Measurements from ENCODE around the gene UPF3A. TPM values are rescaled to one million over a fixed set of nuclear protein-coding genes. Genes with fewer than 3 reads are reported as not detected.

Gene UPF3A
- total and polyA plus RNA-seq, 10 of the 15 experiments (the other 5 are each of a cell fraction or from before 2014, with no cell fraction given) = 18.6 to 61.5 (median 43.3) TPM

- TF ChIP-seq CBX5 (IDR thresholded peaks at IDR 0.05; ENCODE audit: low read depth) (no peak), NR2C1 (IDR thresholded peaks at IDR 0.05) (no peak), NFIC (IDR thresholded peaks at IDR 0.05; ENCODE audit: low read depth, low read length) (no peak)
- TF ChIP-seq, protein P1, sequence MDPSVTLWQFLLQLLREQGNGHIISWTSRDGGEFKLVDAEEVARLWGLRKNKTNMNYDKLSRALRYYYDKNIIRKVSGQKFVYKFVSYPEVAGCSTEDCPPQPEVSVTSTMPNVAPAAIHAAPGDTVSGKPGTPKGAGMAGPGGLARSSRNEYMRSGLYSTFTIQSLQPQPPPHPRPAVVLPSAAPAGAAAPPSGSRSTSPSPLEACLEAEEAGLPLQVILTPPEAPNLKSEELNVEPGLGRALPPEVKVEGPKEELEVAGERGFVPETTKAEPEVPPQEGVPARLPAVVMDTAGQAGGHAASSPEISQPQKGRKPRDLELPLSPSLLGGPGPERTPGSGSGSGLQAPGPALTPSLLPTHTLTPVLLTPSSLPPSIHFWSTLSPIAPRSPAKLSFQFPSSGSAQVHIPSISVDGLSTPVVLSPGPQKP (IDR thresholded peaks at IDR 0.05; ENCODE audit: low read depth, low read length) = no peak
- TF ChIP-seq, protein P2, sequence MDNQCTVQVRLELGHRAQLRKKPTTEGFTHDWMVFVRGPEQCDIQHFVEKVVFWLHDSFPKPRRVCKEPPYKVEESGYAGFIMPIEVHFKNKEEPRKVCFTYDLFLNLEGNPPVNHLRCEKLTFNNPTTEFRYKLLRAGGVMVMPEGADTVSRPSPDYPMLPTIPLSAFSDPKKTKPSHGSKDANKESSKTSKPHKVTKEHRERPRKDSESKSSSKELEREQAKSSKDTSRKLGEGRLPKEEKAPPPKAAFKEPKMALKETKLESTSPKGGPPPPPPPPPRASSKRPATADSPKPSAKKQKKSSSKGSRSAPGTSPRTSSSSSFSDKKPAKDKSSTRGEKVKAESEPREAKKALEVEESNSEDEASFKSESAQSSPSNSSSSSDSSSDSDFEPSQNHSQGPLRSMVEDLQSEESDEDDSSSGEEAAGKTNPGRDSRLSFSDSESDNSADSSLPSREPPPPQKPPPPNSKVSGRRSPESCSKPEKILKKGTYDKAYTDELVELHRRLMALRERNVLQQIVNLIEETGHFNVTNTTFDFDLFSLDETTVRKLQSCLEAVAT (IDR thresholded peaks at IDR 0.05) = no peak
Observed at GRCh38 chr13:114319441-114319913, 38.1 kb downstream of the UPF3A start (continued).

GRCh38 chr13:114320065-114320464 lies 38.7 kb downstream of the UPF3A start:
- Histone ChIP-seq H4K20me1 (ENCODE audit: control insufficient read depth, insufficient read depth) (peaks cover 2% of the 10 kb centered on the region; the same call in 1 of the 2 replicates), H3K4me2 (ENCODE audit: control insufficient read depth, insufficient read depth) (peak overlapping the region; percentile 25; the same call in 1 of the 2 replicates), H3K4me3 (no peak overlapping the region), H3K27ac (ENCODE audit: control insufficient read depth, insufficient read depth) (no peak overlapping the region), H3K9me3 (replicated peaks; ENCODE audit: control insufficient read depth, insufficient read depth, low read length) (no peaks in the 10 kb centered on the region), H3K4me1 (ENCODE audit: control insufficient read depth, insufficient read depth, low read length) (no peaks in the 10 kb centered on the region), H3K9ac (ENCODE audit: control insufficient read depth, insufficient read depth, low read length) (no peak overlapping the region), H3K27me3 (replicated peaks in 1 of 2; ENCODE audit: control insufficient read depth in 2 of 2, insufficient read depth in 2 of 2, low read length in 1 of 2) (no peaks in the 10 kb centered on the region), H2AFZ (ENCODE audit: control insufficient read depth, low read depth, low read length) (no peak overlapping the region), H3K79me2 (ENCODE audit: control insufficient read depth, insufficient read depth, low read length) (peaks cover 59% of the 10 kb centered on the region), H3K36me3 (ENCODE audit: control insufficient read depth in 2 of 2, insufficient read depth in 2 of 2, low read length in 1 of 2) (peaks cover 12 to 21% of the 10 kb centered on the region in 2 experiments)
- RAD21 ChIA-PET (ENCODE audit: unreplicated experiment) = interaction anchor here (0.8 to 1.3 kb wide), 2 partner anchors 26 to 84 kb away, joined by 3 to 4 read pairs; no protein-coding TSS in a partner anchor
- SMC1A ChIA-PET (ENCODE audit: uncharacterized antibody, unreplicated experiment) = interaction anchor here (0.9 to 5.2 kb wide), 3 partner anchors 9 to 39 kb away, joined by 3 to 43 read pairs (median 3); partner anchors contain the start of gene UPF3A
- in situ Hi-C loops (cut with MboI) (no loop called here), intact Hi-C loops (cut with micrococcal nuclease; ENCODE audit: unreplicated experiment) (no loop called here)
- CTCF ChIA-PET = interaction anchor here (1.0 kb wide), 1 partner anchor 13 kb away, joined by 4 read pairs; no protein-coding TSS in a partner anchor
- POLR2A ChIA-PET = interaction anchor here (2.3 to 3.5 kb wide), 2 partner anchors 14 to 38 kb away, joined by 9 to 19 read pairs; partner anchors contain the start of gene UPF3A
- DNase-seq (ENCODE audit: low read depth, low spot score) (no peak), ATAC-seq (peak; percentile 19), FAIRE-seq (no peak)
- no TSS peak for BruUV-seq (replicated peaks)
- no peak for TF ChIP-seq SREBF2 (IDR thresholded peaks at IDR 0.05; ENCODE audit: low read length)
- no peak for TF ChIP-seq MEF2B (IDR thresholded peaks at IDR 0.05; ENCODE audit: partially characterized antibody, poor library complexity, severe bottlenecking)
- no peak for TF ChIP-seq ZNF274 (IDR thresholded peaks at IDR 0.05; ENCODE audit: insufficient read depth, insufficient read length)
- TF ChIP-seq MTA2 (IDR thresholded peaks at IDR 0.05; ENCODE audit: low read depth) = no peak
- no peak for TF ChIP-seq NRF1 (conservative IDR thresholded peaks at IDR 0.05; ENCODE audit: low read depth, low read length)
- TF ChIP-seq EZH2 (IDR thresholded peaks at IDR 0.05; ENCODE audit: borderline replicate concordance, control insufficient read depth, low read depth, low read length) = no peak
- TF ChIP-seq TCF7 (IDR thresholded peaks at IDR 0.05; ENCODE audit: borderline replicate concordance) = no peak
- no peak for TF ChIP-seq CHD2 (IDR thresholded peaks at IDR 0.05; ENCODE audit: borderline replicate concordance, low read depth, low read length)
- TF ChIP-seq GATAD2B (conservative IDR thresholded peaks at IDR 0.05; ENCODE audit: low read depth) = no peak
- TF ChIP-seq POLR2A (IDR thresholded peaks at IDR 0.05; ENCODE audit: low read depth, low read length) = no peak

Measured in GM12878 (cell line).